Endothelial cell of umbilical vein (primary cell): ENCODE data around the gene MRPL2. TPM values are rescaled to one million over a fixed set of nuclear protein-coding genes. Genes with fewer than 3 reads are reported as not detected.

Experiments
- BruUV-seq: library from RNA; stranded (reverse); fragments of 400-500 nt; replicated peaks from 2 replicates; lab custom pipeline; 2021; lab: Mats Ljungman, UMichigan
- CTCF ChIA-PET: fragments of 300-600, 350-600 bp; sonication (Branson Sonifier 250); formaldehyde crosslinking; loops from one replicate; lab custom pipeline; 2021; ENCODE audit warnings: antibody characterized with exemption, inconsistent platforms; lab: Charles Lee
- POLR2A ChIA-PET: fragments of 300-600, 350-600 bp; sonication (Branson Sonifier 250); formaldehyde crosslinking; loops from one replicate; lab custom pipeline; 2021; ENCODE audit warnings: antibody characterized with exemption, inconsistent platforms; lab: Charles Lee
- DNase-seq: peaks from one replicate; pipeline ENCODE4 v3.0.0-alpha.2; 2011; ENCODE audit warnings: low read depth, low spot score
- FAIRE-seq: peaks from 2 replicates; lab custom pipeline; 2011; peaks lifted over from hg19 to GRCh38; lab: Jason Lieb, UNC
- H2AFZ ChIP-seq: 2 replicates; pipeline ENCODE4 v1.6.0; 2012; ENCODE audit warnings: low read depth, low read length, control low read depth, inconsistent platforms
- H3K27ac ChIP-seq: 2 replicates; pipeline ENCODE4 v1.5.1; 2011; ENCODE audit warnings: low read depth, mild to moderate bottlenecking, control low read depth, low read length, moderate library complexity; ENCODE audit not compliant: insufficient read depth
- H3K27me3 ChIP-seq, 2 experiments: 2 replicates each; pipeline versions ENCODE4 v1.6.0 to v1.6.1; 2011; ENCODE audit warnings: low read length in 2 of 2, mixed read lengths in 1 of 2; ENCODE audit not compliant: control insufficient read depth in 2 of 2, insufficient read depth in 2 of 2
- H3K36me3 ChIP-seq, 2 experiments: 2 replicates in 1 of 2; 3 replicates in 1 of 2; pipeline ENCODE4 v1.5.1; 2011; ENCODE audit warnings: low read length in 2 of 2, mild to moderate bottlenecking in 1 of 2, moderate library complexity in 1 of 2; ENCODE audit not compliant: control insufficient read depth in 2 of 2, insufficient read depth in 2 of 2; ENCODE audit errors: extremely low read depth in 1 of 2
- H3K4me1 ChIP-seq: 3 replicates; pipeline ENCODE4 v1.5.1; 2011; ENCODE audit warnings: mild to moderate bottlenecking, low read length; ENCODE audit not compliant: control insufficient read depth, insufficient read depth; ENCODE audit errors: extremely low read depth
- H3K4me2 ChIP-seq: 2 replicates; pipeline ENCODE4 v1.6.1; 2011; ENCODE audit warnings: low read length, control low read depth, mixed read lengths; ENCODE audit not compliant: insufficient read depth
- H3K4me3 ChIP-seq, 3 experiments: fragments of 200-600 bp in 1 of 3; sonication (generic), shearing (Covaris generic) in 1 of 3; replicated peaks in 1 of 3; 2 replicates each; pipeline ENCODE4 v1.5.1; 2011 to 2016; ENCODE audit warnings: control low read depth in 3 of 3, low read length in 3 of 3, mild to moderate bottlenecking in 2 of 3, inconsistent platforms in 1 of 3, low read depth in 1 of 3, moderate library complexity in 1 of 3; ENCODE audit not compliant: insufficient read depth in 1 of 3
- H3K79me2 ChIP-seq: 2 replicates; pipeline ENCODE4 v1.6.0; 2012; ENCODE audit warnings: low read length, inconsistent platforms; ENCODE audit not compliant: control insufficient read depth, insufficient read depth
- H3K9ac ChIP-seq: replicated peaks from 2 replicates; pipeline ENCODE3; 2011; ENCODE audit warnings: low read length, control low read depth; ENCODE audit not compliant: insufficient read depth; ENCODE audit errors: extremely low read depth
- H3K9me1 ChIP-seq: replicated peaks from 3 replicates; pipeline ENCODE4 v1.6.0; 2011; ENCODE audit warnings: mild to moderate bottlenecking, low read length; ENCODE audit not compliant: control insufficient read depth, insufficient read depth; ENCODE audit errors: extremely low read depth
- H3K9me3 ChIP-seq: replicated peaks from 2 replicates; pipeline ENCODE4 v1.5.1; 2012; ENCODE audit warnings: low read length, inconsistent platforms; ENCODE audit not compliant: control insufficient read depth, insufficient read depth
- H4K20me1 ChIP-seq: replicated peaks from 2 replicates; pipeline ENCODE3; 2011; ENCODE audit warnings: mild to moderate bottlenecking, low read length; ENCODE audit not compliant: control insufficient read depth, insufficient read depth; ENCODE audit errors: extremely low read depth
- EZH2 ChIP-seq: IDR thresholded peaks from 2 replicates; pipeline ENCODE4 v1.6.1; 2012; ENCODE audit warnings: borderline replicate concordance, low read depth, mild to moderate bottlenecking, moderate library complexity, low read length, inconsistent platforms; ENCODE audit not compliant: severe bottlenecking
- FOS ChIP-seq: IDR thresholded peaks from 2 replicates; pipeline ENCODE4 v1.6.1; 2011; ENCODE audit warnings: mild to moderate bottlenecking, low read length, moderate library complexity, borderline replicate concordance; ENCODE audit not compliant: insufficient read depth
- GATA2 ChIP-seq: IDR thresholded peaks from 2 replicates; pipeline ENCODE4 v1.7.0; 2011; ENCODE audit warnings: low read depth, mild to moderate bottlenecking, moderate library complexity, mixed read lengths, low read length; ENCODE audit not compliant: insufficient read length, insufficient read depth
- JUN ChIP-seq: IDR thresholded peaks from 2 replicates; pipeline ENCODE4 v1.6.1; 2011; ENCODE audit warnings: borderline replicate concordance, low read depth; ENCODE audit not compliant: insufficient read length, insufficient read depth
- MYC ChIP-seq: IDR thresholded peaks from one replicate; pipeline ENCODE4 v1.6.1; 2011; ENCODE audit warnings: mild to moderate bottlenecking, low read depth, low read length
- POLR2A ChIP-seq: IDR thresholded peaks from 2 replicates; pipeline ENCODE4 v1.6.1; 2012; ENCODE audit warnings: low read depth, mild to moderate bottlenecking, control low read depth, low read length
- POLR2AphosphoS5 ChIP-seq: IDR thresholded peaks from 2 replicates; pipeline ENCODE4 v1.6.1; 2012; ENCODE audit warnings: low read depth, mild to moderate bottlenecking, control low read depth, low read length, moderate library complexity; ENCODE audit not compliant: insufficient read depth
- dilution Hi-C: fragments of 300-500 bp; cut with MboI; formaldehyde crosslinking; loops from one replicate; pipeline ENCODE4 v1.15.0; 2019; ENCODE audit warnings: low sequenced_read_pairs; ENCODE audit not compliant: extremely low pct_ligation_motif_present
- intact Hi-C: fragments of 100-400 bp; cut with micrococcal nuclease; formaldehyde crosslinking; loops from one replicate; pipeline ENCODE4 v1.10.0; 2022
- polyA plus RNA-seq, 4 experiments: library from polyadenylated mRNA; depleted of rRNA in 3 of 4; stranded (reverse) in 3 of 4; unstranded in 1 of 4; fragments of >200 nt; gene quantifications; 2 replicates each; pipeline versions ENCODE4 v1.2.1 to v1.2.3, GENCODE V29; 2011 to 2012; ENCODE audit warnings: missing spikeins in 1 of 4
- total RNA-seq: library from RNA; stranded (reverse); gene quantifications from 2 replicates; pipeline ENCODE4 v1.2.3, GENCODE V29; 2021
- TF ChIP-seq, protein P1 (sequence below), 2 donors: IDR thresholded peaks; 1 replicate in 1 of 2; 2 replicates in 1 of 2; pipeline ENCODE4 v1.5.1; 2011; ENCODE audit warnings: low read length in 2 of 2, mild to moderate bottlenecking in 2 of 2, moderate library complexity in 2 of 2, control low read depth in 1 of 2, inconsistent platforms in 1 of 2, low read depth in 1 of 2; ENCODE audit not compliant: insufficient read depth in 1 of 2; ENCODE audit errors: extremely low read depth in 1 of 2
- TF ChIP-seq, protein P2 (sequence below): IDR thresholded peaks from 2 replicates; pipeline ENCODE4 v1.6.1; 2011; ENCODE audit not compliant: insufficient read depth, insufficient read length

MRPL2 gene
- total and polyA plus RNA-seq, 2 donors (not counting 3 experiments of a cell fraction or from before 2014, with no cell fraction given): 37.6 to 63.6 TPM

DNA sequence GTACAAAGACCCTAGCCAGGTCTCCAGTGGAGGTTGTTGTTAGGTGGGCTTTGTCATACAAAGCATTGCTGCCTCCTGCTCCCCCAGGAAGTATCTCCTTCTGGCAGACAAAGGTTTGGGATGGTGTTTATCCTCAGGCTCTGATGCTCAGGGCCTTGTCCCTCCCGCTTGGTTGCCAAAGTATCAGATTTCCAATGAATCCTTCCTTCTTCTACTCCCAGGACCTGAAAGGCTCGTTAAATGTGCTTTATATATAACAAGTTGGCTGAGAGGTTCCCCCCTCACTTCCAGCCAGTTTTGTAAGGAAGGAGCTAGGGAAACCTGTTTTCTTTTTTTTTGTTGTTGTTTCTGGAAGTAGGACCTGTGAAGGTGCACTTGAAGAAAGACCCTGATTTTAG lies 31.3 kb upstream of the MRPL2 start:
- Histone ChIP-seq H3K4me1 (peaks cover 7% of the 10 kb centered on the region), H3K4me2 (no peak overlapping the region), H3K27me3 (no peaks in the 10 kb centered on the region), H3K9me1 (no peaks in the 10 kb centered on the region), H4K20me1 (no peaks in the 10 kb centered on the region), H3K36me3 (no peaks in the 10 kb centered on the region), H3K27ac (no peak overlapping the region), H3K4me3 (no peak overlapping the region), H3K79me2 (no peaks in the 10 kb centered on the region), H2AFZ (no peak overlapping the region), H3K9me3 (no peaks in the 10 kb centered on the region), H3K9ac (no peak overlapping the region)
- no peak for TF ChIP-seq FOS
- TF ChIP-seq, protein P1, sequence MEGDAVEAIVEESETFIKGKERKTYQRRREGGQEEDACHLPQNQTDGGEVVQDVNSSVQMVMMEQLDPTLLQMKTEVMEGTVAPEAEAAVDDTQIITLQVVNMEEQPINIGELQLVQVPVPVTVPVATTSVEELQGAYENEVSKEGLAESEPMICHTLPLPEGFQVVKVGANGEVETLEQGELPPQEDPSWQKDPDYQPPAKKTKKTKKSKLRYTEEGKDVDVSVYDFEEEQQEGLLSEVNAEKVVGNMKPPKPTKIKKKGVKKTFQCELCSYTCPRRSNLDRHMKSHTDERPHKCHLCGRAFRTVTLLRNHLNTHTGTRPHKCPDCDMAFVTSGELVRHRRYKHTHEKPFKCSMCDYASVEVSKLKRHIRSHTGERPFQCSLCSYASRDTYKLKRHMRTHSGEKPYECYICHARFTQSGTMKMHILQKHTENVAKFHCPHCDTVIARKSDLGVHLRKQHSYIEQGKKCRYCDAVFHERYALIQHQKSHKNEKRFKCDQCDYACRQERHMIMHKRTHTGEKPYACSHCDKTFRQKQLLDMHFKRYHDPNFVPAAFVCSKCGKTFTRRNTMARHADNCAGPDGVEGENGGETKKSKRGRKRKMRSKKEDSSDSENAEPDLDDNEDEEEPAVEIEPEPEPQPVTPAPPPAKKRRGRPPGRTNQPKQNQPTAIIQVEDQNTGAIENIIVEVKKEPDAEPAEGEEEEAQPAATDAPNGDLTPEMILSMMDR (IDR thresholded peaks at IDR 0.05; ENCODE audit: extremely low read depth in 1 of 2, insufficient read depth in 1 of 2, low read depth in 1 of 2, low read length in 2 of 2): no peak
- TF ChIP-seq JUN: no peak
- no peak for TF ChIP-seq EZH2
- no peak for TF ChIP-seq POLR2AphosphoS5
- TF ChIP-seq, protein P2, sequence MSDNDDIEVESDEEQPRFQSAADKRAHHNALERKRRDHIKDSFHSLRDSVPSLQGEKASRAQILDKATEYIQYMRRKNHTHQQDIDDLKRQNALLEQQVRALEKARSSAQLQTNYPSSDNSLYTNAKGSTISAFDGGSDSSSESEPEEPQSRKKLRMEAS: no peak
- TF ChIP-seq POLR2A: no peak
- no peak for TF ChIP-seq MYC
- TF ChIP-seq GATA2: no peak
- dilution Hi-C loops (no loop called here), intact Hi-C loops (loop anchor here (5.0 kb wide), 1 partner anchor 1083 kb away; no protein-coding TSS in a partner anchor)
- ChIA-PET CTCF (interaction anchor here (0.6 to 1.4 kb wide), 3 partner anchors 53 to 162 kb away, joined by 3 to 5 read pairs (median 3); no protein-coding TSS in a partner anchor), POLR2A (no interaction called here)
- FAIRE-seq (no peak), DNase-seq (no peak)
- no TSS peak for BruUV-seq
